Urinary bladder (tissue), 4 donors: ENCODE results near the gene ARHGAP24. TPM values are rescaled to one million over a fixed set of nuclear protein-coding genes. Genes with fewer than 3 reads are reported as not detected.

Experiments
- DNase-seq: peaks from one replicate; pipeline ENCODE4 v3.0.0-alpha.2; 2015; ENCODE audit errors: extremely low spot score
- H3K27ac ChIP-seq: one replicate; pipeline ENCODE4 v1.5.1; 2013; ENCODE audit warnings: low read depth, mild to moderate bottlenecking, moderate library complexity
- H3K36me3 ChIP-seq: one replicate; pipeline ENCODE4 v1.6.1; 2013; ENCODE audit warnings: mild to moderate bottlenecking, moderate library complexity; ENCODE audit not compliant: insufficient read depth
- H3K4me1 ChIP-seq: one replicate; pipeline ENCODE4 v1.6.1; 2013; ENCODE audit warnings: mild to moderate bottlenecking, moderate library complexity; ENCODE audit not compliant: insufficient read depth
- H3K4me3 ChIP-seq: one replicate; pipeline ENCODE4 v1.5.1; 2013; ENCODE audit warnings: low read depth, low read length
- WGBS: extraction: QIAGEN DNeasy Blood & Tissue Kit; methylation state at CpG from one replicate; pipeline ENCODE4 v1.1.7; 2013; 5-methylcytosine and 5-hydroxymethylcytosine counted together
- polyA plus RNA-seq: library from polyadenylated mRNA; stranded (reverse); fragments of 200-250 nt; gene quantifications from one replicate; pipeline ENCODE4 v1.2.3, GENCODE V29; 2013
- total RNA-seq: library from RNA; depleted of rRNA; stranded (reverse); fragments of >200 nt; gene quantifications from one replicate; pipeline ENCODE4 v1.2.3, GENCODE V29; 2014
- donor health status: healthy with polysubstance abuse.
- donor health status: healthy.

The ARHGAP24 gene
- total RNA-seq (81.0 TPM), polyA plus RNA-seq (17.5 TPM)

DNA sequence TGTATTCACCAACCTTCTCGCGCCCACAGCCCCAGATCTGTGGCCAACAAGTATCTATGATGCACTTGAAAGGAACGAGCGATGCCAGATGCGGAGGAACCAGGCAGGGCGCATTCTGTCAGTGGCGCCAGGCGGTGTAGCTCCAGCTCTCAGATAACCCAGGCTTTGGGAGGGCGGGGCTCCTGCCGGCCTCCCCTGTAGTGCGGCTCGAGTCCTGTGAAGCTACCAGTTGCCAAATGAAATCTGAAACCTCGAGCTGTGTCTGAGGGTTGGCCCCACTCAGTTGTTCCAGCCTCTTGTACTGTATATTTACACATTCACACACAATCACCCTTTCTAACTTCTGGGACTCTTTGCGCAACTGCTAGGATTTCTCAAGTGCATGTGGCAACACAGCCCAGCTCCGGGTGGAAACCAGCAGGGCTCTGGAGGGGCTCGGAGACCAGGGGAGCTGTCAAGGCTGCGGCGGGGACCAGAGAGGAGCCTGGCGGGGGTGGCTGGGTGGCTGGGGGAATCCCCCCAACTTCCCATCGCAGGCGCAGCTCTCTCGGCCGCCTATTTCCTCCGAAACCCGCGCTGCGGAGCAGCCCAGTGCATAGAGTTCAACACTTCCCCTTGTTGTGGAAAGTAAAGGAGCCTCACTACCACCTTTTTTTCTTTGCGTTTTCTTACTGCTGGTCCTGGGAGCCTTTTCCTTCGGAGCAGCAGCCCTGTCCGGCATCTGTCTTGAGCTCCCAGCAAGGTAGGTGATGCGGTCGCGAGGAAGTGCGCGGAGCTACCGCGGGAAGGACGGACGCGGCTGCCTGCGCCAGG lies at the start of gene ARHGAP24:
Gene ARHGAP24 (plus strand): TSS at position 333 of the 813 bp plus-strand sequence.
- H3K4me1 ChIP-seq, result peaks cover 1% of the 10 kb centered on the region
- WGBS, result 1% methylated on average over 41 of the region's 41 CpGs
- peak; percentile 80 for DNase-seq
- H3K27ac ChIP-seq, result no peak within 1 kb of the TSS
- peak within 1 kb of the TSS; percentile 42 for H3K4me3 ChIP-seq
- H3K36me3 ChIP-seq, result no peaks in the 10 kb centered on the region

DNA sequence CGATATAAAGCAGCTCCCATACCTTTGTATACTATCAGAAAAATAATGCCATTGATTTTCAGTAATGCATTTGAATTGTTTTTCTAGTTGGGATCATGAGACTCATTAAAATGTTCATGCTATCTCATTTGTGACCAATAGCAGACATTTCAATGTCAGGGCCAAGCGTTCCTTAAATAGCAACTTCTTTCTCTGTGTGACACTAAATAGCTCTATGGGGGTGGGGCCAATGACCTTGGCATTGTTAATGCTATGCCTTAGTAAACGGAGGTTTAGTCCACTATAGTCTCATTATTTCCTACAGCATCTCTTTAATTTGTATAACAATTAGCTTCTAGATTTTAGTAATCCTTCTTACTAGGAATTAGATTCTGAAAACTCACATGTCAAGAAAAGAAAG lies 48.6 kb upstream of the ARHGAP24 start:
- Histone ChIP-seq H3K36me3 (no peaks in the 10 kb centered on the region), H3K27ac (no peak overlapping the region)

DNA sequence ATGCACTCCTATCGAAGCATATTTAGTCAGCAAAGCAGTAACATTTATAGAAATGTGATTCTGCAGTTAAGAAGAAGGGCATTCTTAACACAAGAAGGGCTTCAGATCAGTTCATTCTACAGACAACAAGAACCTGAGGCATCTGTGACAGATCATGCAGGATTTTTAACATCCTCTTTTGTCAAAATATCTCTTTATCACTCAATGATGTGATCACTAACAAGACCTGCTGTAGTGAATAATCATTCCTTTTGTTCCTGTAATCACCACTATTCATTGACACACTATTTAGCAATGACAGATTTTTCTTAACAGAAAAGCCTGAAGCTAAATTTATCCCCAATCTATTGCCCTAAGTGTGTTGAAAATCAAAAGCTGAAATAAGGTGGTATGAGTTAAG lies 47.8 kb upstream of the ARHGAP24 start:
- Histone ChIP-seq H3K27ac (no peak overlapping the region), H3K4me1 (no peaks in the 10 kb centered on the region), H3K4me3 (no peak overlapping the region), H3K36me3 (no peaks in the 10 kb centered on the region)
- WGBS, result 89% methylated on average over 1 of the region's 1 CpG
- no peak for DNase-seq

More for the DNA sequence above, 48.6 kb upstream of the ARHGAP24 start:
- 61% methylated on average over 3 of the region's 3 CpGs for WGBS
- Histone ChIP-seq H3K4me3 (no peak overlapping the region), H3K4me1 (no peaks in the 10 kb centered on the region)
- no peak for DNase-seq

DNA sequence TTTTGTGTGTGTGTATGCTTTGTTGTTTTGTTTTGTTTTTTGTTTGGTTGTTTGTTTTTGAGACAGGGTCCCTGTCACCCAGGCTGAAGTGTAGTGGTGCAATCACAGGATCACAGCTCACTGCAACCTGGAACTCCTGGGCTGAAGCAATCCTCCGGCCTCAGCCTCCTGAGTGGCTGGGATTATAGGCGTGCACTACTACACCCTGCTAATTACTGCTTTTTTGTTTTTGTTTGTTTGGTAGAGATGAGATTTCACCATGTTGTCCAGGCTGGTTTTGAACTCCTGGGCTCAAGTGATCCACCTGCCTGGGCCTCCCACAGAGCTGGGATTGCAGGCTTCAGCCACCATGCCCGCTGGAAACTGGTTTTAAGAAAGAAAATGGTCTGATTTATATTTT lies 44.7 kb upstream of the ARHGAP24 start:
- 89% methylated on average over 3 of the region's 3 CpGs for WGBS
- no peak overlapping the region for H3K27ac ChIP-seq
- no peaks in the 10 kb centered on the region for H3K4me1 ChIP-seq
- DNase-seq, result no peak
- H3K4me3 ChIP-seq, result no peak overlapping the region
- H3K36me3 ChIP-seq, result no peaks in the 10 kb centered on the region

DNA sequence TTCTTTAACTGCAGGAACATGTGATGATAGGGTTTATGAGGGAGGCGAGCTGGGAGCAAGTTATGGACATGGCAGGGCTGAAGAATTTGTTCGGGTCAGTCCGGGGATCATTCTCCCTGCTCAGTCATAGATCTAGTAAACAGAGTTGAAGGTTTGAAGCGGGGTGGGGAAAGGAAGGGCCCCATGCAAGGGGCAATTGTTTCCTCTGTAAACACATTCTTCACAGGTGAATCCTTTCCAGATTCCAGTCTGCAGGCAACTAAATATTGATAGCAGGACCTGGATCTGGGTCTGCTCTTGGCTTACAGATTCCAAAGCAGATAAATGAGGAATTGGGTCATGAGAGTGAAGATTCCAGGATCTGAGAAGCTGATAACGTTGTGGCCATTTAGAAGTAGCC lies 44.3 kb upstream of the ARHGAP24 start:
- DNase-seq, result no peak
- no peak overlapping the region for H3K4me3 ChIP-seq
- H3K36me3 ChIP-seq, result no peaks in the 10 kb centered on the region
- WGBS, result 48% methylated on average over 5 of the region's 5 CpGs
- no peak overlapping the region for H3K27ac ChIP-seq
- H3K4me1 ChIP-seq, result no peaks in the 10 kb centered on the region

DNA sequence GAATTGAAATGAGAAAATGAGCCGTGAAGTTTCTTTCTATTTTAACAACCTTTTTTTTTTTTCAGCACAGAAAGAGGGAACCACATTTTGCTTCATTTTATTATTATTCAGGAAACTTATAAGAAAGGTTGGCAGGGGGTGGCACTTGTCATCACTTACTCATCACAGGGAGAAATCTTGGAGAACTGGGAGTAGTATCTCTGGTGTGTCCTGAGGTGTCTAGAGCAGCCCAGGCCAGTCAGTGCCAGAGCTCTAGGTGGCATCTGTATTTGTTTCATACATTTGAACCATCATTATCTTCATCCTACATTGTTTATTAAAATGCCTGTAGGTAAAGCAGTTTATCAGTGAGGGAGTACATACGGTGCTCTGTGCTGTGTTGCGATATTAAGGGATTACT lies 43.8 kb upstream of the ARHGAP24 start:
- no peak overlapping the region for H3K4me3 ChIP-seq
- WGBS, result 81% methylated on average over 3 of the region's 3 CpGs
- no peak for DNase-seq
- no peaks in the 10 kb centered on the region for H3K4me1 ChIP-seq
- no peak overlapping the region for H3K27ac ChIP-seq
- no peaks in the 10 kb centered on the region for H3K36me3 ChIP-seq

DNA sequence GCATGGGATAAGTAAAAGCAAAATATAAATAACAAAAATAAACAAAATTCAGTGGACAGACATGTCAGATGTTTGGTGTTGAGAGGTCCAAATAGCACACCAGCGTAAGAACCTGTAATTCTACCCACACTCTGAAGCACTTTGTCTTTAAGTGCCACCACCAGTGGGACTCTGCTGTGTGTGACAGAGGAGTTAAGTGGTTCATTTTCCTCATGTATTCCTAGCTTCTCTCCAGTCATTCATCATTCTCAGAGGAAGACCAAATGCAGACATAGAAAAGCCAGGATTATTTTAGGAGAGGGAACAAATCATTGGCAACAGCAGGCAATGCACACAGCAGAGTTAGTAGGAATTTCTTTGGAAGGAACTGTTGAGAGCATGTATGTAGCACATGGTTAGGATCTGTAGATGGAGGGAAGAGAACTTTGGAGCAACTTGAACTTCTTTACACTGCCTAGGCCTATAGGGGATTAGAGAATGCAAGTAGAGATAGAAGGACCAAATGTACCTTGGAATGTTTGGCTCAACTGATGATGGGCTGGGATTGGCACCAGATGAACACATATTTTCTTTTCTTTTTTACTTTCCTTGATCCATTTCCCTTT lies 43.0 kb upstream of the ARHGAP24 start:
- WGBS, result 93% methylated on average over 1 of the region's 1 CpG
- H3K27ac ChIP-seq, result no peak overlapping the region
- no peaks in the 10 kb centered on the region for H3K4me1 ChIP-seq
- no peak for DNase-seq
- no peak overlapping the region for H3K4me3 ChIP-seq
- no peaks in the 10 kb centered on the region for H3K36me3 ChIP-seq

DNA sequence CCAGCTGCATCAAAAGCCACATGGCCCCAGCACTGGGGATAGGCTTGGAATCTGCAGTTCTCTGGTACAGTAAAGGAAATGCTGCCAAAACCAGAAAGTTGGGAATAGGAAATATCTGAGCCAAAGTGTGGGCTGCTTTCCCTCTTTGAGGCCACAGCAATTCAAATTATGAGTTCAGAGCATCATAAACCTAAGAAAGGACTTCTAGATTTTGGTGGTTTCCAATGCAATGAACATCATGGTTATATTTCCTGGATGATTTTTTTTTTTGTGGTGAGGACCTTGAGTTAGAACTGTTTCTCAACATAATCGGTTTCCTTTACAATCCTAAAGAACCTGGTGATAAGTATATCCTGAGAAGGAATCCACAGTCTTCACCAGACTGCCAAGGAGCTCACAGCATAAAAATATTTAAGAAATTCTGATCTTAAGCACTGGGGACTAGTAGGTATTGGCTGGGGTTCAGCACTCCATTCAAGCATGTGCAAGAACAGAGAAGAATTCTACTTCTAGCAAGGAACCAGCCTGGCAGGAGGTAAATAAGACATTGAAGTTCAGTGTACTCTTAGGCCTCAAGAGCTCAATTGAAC lies 29.8 kb upstream of the ARHGAP24 start:
- no peaks in the 10 kb centered on the region for H3K36me3 ChIP-seq
- no peak for DNase-seq
- no peaks in the 10 kb centered on the region for H3K4me1 ChIP-seq
- H3K4me3 ChIP-seq, result no peak overlapping the region
- H3K27ac ChIP-seq, result no peak overlapping the region
- 57% methylated on average over 1 of the region's 1 CpG for WGBS

DNA sequence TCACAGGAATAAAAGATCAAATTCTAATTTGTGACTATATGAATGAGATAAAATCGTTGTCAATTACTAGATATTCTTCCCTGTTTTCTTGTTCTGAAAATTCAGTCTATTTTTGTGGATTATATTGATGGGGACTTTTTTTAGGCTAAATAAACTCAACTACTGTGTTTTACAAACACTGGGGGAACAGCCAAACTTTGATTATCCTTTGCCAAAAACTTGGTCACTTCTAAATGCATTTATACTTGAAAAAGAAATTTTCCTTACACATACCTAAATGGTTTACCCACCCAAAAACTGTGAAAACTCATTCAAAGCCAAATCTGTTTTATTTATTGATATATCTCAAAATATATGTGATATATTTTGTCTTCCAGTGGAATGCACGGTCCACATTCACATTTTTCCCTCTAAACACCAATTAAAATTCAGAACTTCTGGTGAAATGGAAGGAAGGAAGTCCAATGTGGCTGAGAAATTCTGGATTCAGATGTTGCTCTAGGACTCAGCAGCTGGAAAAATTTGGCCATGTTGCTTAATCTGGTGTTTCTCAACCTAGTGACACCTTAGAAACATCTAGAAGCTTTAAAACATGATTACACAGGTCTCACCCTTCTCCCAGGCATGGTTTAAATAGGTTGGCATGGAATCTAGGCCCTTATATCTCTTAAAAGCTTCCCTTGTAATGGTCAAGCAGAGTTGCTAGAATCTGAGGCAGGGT lies 28.6 kb upstream of the ARHGAP24 start:
- WGBS, result 76% methylated on average over 2 of the region's 2 CpGs
- no peaks in the 10 kb centered on the region for H3K36me3 ChIP-seq
- no peaks in the 10 kb centered on the region for H3K4me1 ChIP-seq
- no peak for DNase-seq
- H3K27ac ChIP-seq, result no peak overlapping the region
- no peak overlapping the region for H3K4me3 ChIP-seq

DNA sequence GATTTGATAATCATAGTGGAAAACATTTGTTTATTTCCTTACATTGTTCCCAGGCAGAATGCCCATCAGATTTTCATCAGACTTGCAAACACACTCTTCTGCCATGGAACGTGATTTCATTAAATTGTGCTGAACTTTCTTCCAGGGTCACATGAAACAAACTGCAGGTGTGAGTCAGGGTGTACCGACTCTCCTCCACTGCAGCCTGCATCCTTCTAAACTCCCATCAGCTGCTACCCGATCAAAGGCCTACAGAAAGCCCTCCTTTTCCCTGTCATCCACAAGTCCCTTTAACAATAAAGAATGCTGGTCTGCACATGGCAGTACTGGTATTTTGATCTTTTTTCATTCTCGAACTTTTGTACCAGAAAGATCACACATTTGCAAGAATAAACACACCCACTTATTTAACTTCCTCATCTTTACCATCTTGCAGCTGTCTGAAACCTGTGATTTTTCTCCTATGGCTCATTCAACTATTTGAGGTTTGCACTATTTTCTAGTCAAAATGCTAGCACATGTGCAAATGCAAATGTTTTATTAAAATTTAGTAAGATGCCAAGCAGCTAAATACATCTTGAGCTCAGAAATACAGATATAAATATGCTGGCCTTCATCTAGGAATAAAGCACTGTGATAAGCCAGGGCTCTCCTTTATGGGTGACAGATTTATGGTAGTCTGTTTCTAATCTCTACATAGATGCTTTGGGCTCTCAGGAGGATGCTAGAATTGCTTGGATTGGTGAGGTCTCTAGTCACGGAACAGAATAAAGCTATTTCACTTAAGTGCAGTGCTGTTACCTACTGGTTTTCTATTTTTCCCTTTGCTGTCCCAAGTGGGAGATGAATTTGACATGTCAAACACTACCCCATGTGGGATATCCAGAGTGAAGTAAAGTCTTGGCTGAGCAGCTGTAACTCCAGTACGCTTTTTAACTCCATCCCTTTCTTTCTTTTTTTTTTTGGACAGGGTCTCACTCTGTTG lies 25.8 kb upstream of the ARHGAP24 start:
- WGBS, result 51% methylated on average over 6 of the region's 6 CpGs
- H3K4me1 ChIP-seq, result no peaks in the 10 kb centered on the region
- no peaks in the 10 kb centered on the region for H3K36me3 ChIP-seq
- H3K27ac ChIP-seq, result no peak overlapping the region
- H3K4me3 ChIP-seq, result no peak overlapping the region
- DNase-seq, result no peak

DNA sequence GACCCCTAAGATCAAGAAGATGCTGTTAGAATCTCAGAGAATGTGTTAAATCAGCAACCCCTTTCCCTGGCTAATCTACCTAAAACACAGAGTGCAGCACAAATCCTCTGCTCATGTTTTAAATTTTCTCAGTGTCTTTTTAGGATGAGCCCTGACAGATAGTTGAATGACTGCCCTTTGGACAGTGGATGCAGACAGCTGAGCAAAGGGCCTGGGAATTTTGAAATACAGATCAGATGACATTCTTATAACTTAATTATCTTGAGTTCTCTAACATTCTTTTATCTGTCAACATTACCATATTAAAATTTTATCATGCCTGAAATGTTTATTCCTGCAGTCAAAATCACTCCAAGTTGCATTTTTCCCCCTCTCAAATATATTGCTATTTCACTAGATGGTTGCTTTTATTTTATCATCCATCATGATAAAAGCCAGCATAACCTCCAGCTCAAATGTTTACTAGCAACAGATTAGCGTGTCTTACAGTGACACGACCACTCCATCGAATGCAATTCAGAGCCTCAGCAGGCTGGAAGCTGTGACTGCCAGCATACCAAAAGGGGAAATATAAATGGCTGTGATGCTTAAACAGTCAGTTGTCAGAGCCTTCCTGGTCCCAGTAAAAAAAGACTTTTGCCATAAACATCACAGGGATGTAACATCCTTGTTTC lies 22.8 kb upstream of the ARHGAP24 start:
- DNase-seq, result no peak
- Histone ChIP-seq H3K36me3 (no peaks in the 10 kb centered on the region), H3K4me1 (no peaks in the 10 kb centered on the region), H3K4me3 (no peak overlapping the region), H3K27ac (no peak overlapping the region)
- 19% methylated on average over 3 of the region's 3 CpGs for WGBS

DNA sequence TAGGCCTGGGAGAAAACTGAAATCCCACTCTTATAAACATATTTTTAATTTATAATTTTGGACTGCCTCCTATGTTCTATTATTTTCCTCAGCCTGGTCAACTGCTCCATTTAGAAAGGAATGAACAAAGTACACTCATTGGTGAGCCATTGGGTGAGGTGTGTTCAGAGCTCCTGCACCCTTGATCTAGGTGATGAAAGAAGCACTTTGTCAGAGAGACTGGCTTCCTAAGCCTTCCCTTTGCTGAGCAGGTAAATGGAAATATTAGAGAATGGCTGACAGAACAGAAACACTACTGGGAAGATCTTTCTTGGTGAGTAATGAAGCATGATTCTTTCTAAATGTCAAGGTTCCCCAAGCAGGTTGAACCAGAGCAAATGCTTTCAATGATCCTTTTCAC lies 19.0 kb upstream of the ARHGAP24 start:
- Histone ChIP-seq H3K27ac (no peak overlapping the region), H3K36me3 (no peaks in the 10 kb centered on the region), H3K4me1 (no peaks in the 10 kb centered on the region), H3K4me3 (no peak overlapping the region)
- DNase-seq, result no peak
